GM18867 (cell line): ENCODE data around the gene MAGOH.
A peak's percentile ranks its signal among the peaks of the same experiment; 100 is the strongest.

Source experiments
- ATAC-seq: cut with Tn5 transposase; IDR thresholded peaks from one replicate; pipeline ENCODE4 v1.9.1; 2021; ENCODE audit warnings: mild to moderate bottlenecking, moderate library complexity; ENCODE audit not compliant: unreplicated experiment

MAGOH gene

DNA sequence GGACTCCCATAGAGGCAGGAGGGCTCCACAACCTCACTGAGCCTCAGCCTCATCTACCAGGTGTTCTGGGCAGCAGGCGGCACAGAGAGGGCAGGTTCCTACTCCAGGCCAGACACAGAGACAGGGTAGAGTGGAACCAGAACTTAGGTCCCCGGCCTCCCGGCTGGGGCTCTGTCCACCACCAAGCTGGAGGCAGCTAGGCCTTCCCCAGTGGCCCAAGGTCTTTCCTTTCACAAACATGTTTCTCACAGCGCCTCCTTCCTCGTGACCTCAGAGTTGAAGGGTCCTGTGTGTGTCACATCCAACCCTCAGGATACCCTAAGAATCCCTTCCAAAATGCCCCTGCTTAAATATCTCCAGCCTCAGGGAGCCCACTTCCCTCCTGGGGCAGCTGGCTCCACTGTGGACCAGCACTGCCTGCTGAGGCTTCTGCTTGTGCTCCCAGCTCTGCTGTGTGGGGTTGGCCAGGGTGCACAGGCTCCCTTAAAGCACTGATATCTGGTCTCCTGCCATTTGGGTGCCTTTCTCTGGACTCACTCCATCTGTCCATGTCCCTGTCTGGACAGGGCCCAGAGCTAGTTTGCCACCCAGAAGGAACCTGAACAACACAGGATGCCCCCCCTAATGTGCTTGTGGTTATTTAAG, 33.2 kb upstream of the MAGOH start:
- ATAC-seq, result no peak

DNA sequence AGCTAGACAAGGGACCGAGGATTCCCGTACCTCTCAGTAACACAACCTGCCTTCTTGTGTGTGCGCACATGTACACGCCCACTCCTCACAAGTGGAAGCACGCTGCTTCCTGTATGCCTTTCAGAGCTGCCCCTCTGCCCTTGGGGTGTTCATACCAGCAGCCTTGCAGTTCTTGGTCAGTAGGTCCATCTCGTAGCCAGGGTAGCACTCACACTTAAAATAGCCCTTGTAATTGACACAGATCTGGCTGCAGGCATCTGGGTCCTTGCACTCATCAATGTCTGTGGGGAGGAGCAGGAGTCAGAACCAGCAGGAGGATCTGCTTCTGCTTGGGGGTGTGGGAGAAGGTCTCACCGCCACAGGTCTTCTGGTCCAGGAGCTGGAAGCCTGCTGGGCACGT, 32.6 kb upstream of the MAGOH start:
- no peak for ATAC-seq

DNA sequence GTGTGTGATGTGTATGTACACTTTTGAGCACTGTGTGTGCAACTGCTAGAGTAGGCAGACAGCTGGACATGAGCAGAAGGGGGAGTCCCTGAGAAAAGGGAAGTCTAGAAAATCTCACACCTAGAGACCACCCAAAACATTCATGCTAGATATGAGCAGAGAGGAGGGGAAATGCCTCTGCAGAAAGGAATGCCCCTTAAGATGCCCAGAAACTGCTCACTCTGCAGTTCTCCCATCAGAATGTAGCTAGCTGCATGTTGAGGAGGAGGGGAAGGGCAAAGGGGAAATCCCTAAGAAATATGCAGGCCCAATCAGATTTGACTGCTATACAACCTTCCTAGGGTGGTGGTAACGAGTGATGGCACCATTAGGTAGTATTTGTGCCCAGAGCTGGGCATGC, 31.8 kb upstream of the MAGOH start:
- ATAC-seq, result no peak

DNA sequence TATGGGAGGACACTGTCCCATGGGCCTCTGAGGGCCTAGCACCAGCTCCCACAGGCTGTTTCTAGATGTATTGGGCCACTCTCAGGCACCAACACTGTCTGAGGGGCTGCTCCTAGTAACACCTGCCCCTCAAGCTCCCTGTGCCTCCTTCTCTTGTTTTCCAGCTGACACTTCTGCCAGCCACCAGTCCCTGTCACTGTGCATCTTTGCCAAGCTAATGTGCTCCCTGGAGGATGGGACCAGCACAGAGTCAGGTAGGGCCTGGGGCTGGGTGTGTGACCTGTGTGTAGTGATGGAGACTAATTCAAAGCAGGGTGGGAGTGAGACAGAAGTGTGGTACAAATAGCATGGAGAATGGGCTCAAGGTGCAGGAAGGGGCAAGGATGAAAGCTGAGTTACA, 29.4 kb upstream of the MAGOH start:
- ATAC-seq, result no peak

DNA sequence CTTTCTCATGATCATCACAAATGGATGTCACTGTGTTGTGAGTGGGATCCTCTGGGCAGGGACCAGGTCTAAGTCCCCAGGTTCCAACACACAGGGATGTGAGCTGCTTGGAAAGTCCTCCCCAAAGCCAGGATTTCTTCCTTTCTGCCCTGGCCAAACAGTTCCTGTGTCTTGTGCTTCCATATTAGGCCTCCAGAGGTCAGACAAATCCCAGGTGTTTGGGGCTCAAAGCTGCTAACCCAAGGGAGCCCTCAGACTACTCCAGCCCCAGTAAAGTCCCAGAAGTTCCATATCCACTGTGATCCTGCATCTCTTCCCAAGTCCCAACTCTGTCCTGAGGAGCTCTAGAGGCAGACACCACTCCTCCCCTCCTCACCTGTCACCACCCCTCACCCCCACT, 27.7 kb upstream of the MAGOH start:
- ATAC-seq, result no peak

DNA sequence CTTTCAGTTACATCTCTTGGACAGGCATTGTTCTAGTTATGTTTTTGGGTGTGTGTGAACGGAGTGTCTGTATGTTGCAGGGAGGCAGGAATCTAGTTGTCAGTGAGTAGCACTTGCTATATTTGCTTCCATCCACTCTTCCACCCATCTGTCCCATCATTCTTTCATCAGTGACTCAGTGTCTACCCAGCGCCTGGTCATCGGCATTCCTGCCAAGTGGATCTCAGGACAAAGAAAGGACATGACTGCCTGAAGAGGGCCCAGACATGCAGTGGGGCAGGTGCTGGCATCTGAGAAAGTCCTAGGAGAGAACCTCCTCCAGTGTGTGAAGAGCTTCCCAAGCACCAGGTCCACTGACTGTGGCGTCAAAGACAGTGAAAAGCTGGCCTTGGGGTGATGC, 27.3 kb upstream of the MAGOH start:
- ATAC-seq, result no peak

DNA sequence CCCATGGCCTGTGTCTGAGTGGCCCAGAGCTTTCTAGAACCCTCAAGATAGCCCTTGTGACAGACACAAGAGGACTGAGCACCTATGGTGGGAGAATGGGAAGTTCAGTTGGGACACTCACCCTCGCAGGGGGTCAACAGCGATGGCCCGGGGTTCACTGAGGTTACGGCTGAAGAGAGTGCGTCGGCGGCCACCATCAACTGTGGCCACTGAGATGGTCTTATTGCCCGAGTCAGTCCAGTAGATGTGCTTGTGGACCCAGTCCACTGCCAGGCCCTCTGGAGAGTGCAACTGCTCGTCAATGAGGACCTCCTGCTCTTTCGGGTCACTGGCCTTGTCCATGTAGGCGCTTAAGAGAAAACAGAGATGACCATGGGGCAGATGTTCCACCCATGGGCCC, 25.7 kb upstream of the MAGOH start:
- no peak for ATAC-seq

DNA sequence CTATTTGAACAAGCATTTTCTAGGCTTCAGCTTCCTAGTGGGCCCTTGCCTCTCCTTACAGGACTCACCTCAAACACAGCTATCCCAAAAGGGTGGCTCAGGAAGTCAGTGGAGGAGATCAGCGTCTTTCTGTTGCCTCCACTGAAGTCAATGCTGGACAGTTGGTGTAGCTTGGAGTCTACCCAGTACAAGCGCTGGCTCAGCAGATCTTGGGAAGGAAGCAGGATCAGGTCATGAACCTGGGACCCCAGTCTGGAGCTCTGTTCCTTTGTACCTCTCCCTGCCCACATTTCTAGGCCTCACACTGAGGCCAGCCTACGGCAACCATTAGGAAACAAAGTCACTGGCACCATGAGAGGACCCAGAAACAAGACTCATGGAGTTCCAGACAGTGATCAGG, 23.7 kb upstream of the MAGOH start:
- no peak for ATAC-seq

DNA sequence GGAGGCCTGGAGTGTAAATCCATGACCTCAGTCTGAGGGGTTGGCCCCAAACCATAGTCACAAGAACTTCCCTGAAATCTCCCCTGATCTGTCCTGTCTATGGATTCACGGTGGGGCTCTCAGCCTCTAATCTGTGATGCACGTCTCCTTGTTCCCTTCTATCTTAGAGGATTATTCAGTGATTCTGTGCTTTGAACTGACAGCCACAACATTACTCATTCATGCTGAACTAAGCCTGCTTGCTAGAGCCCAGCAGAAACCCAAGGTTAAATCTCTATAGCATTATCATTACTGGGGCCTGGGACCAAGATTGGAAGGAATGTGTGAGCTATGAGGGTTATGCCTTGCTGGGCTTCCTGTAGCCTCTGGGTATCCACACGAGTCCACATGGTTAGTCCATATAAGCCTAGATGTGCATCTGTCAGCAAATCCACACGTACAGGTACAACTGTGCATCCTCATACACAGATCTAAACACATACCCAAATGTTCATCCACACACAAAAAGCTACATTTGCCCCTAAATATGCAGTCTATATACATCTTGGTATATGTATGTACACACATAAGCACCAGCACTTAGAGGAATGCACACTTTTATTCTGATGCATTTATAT, 22.4 kb upstream of the MAGOH start:
- no peak for ATAC-seq

DNA sequence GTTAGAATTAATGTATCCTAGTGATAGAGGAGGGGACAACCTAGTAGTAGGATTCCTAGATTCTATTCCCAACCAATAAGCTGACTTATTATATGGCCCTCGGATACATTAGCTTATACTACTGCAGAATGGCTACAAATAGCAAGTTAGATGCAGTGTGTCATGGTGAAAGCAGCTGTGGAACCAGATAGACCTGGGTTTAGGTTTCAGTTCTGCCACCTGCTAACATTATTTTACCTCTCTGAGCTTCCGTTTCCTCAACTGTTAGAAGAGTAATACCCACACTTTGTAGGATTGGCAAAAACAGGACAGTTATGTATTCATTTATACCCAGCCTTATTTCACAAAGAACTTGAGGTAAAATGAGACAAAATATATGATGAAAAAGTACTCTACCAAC, 21.6 kb upstream of the MAGOH start:
- ATAC-seq, result peak; percentile 79

DNA sequence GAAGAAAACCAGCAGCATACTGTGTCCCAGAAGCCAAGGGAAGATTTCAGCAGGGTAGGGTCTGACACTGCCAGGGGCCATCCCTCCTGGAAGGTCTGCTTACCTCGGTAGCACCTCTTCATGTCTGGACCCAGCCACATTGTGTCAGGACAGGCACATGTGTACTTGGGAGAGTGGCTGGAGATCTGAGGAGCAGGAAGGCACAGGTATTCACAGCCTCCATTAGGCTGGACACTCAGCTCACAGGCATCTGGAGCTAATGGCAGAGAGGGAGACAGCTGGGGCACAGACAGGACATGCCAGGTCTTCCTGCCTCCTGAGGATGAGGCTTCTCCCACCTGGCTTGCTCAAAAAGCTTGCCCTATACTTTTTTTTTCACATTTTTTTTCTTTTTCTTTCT, 19.9 kb upstream of the MAGOH start:
- no peak for ATAC-seq

DNA sequence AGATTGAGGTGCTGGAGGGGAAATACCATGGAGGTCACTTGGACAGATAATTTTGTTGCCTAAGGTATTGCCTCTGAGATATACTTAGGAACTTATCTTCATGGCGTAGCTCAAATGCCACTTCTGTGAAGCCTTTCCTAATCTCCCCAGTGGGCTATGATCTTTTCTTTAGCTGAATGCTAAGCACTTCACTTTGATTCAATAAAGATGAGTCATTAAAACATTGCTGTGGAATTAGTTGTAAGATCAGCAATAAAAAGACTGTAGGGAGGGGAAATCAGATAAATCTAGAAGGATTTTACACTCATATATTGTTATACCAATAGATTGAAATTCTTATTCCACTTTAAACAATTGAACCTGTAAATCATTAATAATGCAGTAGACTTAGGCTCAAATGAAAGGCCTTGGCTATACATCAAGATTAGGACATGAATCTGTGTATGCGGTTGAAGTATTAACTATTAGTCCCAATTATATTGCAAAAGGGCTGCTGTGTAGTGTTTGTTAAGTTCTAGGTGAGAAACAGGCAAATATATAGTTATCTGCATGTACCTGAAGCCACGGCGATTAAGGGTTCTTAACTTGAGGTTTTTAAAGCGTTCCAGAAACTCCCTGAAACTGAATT, 19.2 kb upstream of the MAGOH start:
- no peak for ATAC-seq

DNA sequence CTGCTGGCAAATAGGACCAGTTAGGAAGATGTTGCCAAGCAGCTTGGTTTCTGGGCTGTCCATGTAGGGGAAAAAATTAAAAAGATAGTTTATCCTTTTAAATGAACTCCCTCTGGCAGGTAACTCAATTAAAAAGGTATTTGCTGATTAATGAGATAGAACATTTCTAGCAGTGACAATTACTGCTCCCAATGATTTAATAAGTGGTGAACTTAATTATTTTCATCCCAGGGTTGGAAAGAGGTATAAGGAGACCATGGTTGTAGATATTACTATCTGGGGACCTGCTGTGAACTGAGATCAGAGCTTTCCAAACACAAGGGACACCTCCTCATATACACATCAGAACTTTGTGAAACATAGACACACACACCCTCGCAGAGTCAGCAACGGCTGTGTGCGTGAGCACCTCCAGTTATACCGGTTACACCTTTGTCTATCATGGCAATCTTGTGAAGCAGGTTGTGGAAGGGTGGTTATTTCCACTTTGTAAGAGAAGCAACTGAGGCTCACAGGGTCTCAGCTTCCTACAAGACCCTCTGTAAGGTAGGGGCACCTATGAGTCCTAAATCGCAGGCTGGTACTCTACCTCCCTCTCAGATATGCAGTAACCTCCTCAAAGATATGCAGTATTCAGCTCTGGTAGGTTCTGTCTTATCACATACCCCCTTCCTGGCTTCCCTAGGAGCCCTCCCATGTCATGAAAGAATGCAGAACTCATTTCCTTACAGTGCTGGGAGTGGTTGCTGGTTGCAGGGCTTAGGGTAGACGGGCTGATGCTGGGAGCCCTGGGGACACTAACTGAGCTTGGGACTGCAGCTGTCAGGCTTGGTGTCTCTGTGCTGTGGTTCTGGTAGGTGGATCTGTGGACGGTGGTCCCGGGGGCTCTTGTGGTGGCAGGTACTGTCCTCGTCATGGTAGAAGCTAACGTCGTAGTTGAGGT, 18.5 kb upstream of the MAGOH start:
- ATAC-seq, result no peak

DNA sequence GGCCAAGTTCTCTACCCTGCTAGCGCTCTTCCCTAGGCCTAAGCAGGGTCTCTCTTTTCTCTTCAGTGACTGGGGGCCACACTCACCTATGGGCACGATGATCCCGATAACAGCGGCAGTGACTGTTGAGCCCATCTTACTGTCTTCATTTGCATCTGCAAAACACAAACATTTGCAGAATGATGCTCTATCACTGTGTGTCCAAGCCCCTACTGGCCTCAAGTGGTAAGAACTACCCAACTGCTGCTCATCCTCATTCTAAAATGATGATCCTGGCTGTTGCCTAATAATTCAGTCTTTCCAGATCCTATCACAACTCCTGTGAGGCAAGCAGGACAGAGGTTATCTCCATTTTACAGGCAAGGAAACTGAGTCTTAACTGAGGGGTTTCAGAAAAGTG, 16.7 kb upstream of the MAGOH start:
- no peak for ATAC-seq

DNA sequence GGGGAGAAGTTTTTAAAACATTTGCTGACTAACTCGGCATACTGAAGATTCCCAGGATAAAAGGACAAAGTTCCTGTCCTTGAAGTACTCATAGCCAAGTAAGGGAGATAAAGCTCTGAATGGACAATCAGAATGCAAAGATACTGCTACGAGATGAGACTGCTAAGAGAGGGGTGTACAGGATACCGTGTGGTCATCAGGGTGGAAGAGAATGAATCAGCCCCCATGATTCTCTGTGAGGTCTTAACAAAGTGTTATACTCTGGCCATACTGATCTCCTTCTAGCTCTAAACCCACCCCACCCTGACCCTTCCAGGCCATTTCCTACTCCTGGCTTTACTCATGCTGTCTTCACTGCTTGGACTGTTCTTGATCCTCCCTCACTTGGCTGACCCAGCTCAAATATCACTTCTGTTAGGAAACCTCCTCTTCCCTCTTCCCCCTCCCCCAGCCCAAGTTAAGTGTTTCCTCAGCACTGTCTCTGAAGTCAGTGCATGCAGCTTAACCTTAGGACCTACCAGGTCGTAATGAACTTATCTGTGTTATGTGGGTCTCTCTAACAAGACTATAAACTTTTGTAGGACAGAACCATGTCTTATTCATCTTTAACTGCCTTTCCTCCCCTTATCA, 15.8 kb upstream of the MAGOH start:
- no peak for ATAC-seq

DNA sequence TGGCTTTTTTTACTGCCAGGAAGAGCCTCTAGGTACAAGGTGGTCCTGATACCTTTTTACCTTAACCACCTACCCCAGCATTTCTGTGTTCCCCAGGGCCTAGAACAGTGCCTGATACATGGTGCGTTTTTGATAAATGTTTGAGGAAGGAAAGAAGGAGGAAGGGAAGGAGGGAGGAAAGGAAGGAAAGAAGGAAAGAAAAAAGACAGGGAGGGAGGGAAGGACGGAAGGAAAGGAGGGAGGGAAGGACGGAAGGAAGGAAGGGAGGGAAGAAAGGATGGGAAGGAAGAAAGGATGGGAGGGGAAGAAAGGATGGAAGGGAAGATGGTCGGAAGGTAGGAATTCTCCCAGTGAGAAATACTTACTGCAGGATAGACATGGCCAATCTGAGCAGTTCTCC, 12.0 kb upstream of the MAGOH start:
- no peak for ATAC-seq

DNA sequence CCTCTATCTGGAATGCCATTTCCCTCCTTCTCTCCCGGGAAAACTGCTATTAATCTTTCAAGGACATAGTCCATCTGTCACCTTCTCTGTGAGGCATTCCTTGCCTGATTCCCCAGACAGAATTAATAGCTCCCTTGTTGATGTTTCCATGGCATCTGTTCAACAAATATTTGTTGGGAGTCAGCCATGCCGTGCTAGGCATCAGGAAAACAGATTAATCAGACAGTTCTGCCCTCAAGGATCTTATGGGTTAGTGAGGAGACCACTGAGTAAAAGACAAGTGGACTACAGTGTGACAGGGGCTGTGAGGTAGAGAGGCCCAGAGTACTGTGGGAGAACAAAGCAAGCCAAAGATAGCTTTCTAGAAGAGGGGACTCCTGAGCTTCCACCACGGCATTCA, 11.4 kb upstream of the MAGOH start:
- no peak for ATAC-seq

DNA sequence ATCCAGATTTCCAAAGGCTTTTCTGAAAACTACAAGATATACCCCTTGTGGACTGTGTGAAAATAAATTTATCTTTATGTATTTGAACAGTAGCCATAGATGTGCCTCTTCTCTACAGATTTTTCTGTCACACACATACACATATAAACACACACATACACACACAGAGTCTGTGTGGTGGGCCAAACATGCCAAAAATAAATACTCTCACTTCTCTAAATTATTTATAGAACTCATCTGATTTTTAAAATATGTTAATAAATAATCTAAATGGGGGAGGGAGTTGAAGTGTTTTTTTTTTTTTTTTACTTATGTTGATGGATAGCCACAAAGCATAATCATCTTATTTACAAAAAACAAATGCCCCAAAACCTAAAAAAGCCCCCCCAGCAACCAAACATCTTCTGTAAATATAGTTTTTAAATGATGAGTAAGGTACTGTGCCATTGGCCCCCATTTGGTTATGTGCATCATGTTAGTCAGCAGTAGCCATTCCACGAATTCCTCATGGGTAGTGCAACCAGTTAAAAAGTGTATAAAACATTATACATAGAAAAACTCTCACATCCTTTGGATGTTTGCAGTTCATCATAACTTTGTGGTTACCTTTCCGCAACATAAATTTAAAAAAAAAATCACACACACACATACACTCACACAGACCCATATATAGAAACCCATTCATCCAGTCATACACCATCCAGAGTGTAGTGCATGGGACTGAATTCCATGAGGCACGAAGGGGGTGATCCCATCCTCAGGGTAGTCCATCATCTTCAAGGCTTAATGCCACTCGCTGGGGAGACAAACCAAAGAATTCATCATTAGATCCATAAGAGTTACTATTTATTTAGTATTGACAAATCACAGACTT, 8.2 kb upstream of the MAGOH start:
- peak; percentile 40 for ATAC-seq

DNA sequence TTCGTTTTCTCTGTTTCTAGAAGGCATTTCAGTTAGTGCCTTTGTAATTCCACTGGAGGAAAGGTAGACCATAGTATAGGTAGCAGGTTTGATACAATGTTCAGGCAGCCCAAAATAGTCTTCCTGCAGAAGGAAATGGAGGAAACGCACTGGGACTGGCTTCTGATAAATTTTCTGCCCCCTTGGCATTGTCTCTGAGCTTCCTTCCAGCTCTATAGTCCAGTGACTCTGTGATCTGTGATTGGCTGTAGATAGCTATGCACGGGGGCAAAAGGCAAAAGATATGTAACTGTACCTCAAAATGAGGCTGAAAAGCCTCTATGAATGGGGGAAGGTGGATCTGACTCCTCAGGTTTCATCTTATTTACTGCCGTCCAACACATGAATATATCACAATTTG, 5.8 kb upstream of the MAGOH start:
- no peak for ATAC-seq

DNA sequence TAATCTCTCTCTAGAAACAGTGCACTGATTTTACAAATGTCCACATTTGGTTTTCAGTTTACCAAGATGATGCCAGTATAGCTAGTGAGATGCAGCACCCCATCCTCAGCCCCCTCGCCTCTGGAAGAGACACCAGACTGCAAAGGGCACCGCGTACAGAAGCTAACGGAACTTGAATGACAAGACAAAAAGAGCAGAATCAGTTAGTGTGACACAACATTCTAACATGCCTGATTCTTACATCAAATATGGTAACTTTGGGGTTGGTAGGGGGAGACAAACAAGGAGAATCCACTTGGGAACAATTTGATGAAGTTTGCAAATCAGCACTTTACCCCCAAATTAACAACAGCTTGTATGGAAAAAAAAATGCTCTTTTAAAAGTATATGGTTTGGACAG, 4.1 kb upstream of the MAGOH start:
- ATAC-seq, result no peak
